LoVo (cell line): ENCODE data around the gene TCF25.

ENCODE experiments used
- DNase-seq: peaks from one replicate; pipeline ENCODE4 v3.0.0-alpha.2; 2016; ENCODE audit warnings: low spot score

Gene TCF25

DNA sequence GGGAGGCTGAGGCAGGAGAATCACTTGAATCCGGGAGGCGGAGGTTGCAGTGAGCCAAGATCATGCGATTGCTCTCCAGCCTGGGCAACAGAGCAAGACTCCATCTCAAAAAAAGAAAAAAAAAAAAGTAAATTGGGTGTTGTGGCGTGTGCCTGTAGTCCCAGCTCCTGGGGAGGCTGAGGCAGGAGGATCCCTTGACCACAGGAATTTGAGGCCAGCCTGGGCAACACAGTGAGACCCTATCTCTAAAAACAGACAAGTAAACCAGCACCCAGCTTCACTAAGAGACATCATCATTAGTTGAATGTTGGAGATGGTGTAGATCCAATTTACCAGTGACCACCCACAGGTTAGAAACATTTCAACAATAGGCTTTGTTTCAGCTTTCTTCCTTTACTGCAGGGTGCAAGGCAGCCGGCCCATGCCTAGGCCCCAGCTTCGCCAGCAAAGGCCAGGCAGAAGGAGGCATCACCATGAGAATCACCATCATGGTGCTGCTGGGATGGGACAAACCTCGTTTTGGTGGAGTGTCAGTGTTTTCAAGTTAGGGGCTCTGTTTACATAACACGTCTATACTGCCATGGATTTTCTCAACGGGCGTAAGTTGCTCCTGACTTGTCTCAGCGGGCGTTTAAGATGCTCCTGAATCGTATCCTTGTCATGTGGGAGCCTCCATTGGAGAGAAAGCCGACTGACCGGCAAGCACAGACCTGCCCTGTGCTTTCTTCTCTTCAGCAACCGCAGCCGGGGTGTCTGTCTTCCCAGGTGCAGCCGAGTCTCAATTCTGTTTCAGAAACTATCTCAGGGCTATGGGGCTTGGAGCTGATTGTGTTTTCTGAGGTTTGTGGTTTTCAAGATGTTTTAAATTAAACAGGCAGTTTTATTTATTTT lies 7.3 kb downstream of the TCF25 start:
- no peak for DNase-seq

DNA sequence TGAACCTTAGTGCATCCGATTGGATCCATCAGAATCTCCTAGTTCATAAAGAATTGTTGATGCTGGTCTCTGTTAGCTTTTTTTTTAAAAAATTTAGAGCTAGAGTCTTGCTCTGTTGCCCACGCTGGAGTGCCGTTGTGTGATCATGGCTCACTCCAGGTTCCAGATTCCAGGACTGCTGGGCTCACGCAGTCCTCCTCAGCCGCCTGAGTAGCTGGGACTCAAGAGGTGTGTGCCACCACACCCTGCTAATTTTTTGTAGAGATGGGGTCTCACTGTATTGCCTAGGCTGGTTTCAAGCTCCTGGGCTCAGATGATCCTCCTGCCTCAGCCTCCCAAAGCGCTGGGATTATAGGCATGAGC lies 8.0 kb downstream of the TCF25 start:
- DNase-seq: no peak

DNA sequence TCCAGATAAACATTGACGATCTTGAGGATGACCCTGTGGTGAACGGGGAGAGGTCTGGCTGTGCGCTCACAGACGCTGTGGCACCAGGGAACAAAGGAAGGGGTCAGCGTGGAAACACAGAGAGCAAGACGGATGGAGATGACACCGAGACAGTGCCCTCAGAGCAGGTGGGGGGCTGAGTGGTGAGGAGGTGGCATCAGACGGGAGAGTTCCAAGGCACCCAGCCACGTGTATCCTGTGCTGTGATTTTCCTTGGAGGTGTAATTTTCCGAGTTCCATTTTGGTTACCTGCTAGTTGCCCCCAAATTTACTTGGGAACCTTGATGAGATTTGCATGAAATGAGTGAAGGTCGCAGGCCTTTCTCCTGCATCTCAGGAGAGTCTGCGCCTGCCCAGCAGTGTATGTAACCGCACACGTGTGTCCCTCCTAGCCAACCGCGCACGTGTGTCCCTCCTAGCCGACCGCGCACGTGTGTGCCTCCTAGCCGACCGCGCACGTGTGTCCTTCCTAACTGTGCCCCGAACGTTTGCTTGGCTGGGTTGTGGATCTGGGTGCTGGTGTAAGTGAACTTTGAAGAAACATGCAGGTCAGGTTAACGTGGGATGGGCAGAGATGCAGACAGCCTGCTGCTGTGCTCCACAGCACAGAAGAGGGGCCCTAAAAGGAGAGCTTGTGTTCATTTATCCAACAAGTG lies 10.1 kb downstream of the TCF25 start:
- DNase-seq: no peak

DNA sequence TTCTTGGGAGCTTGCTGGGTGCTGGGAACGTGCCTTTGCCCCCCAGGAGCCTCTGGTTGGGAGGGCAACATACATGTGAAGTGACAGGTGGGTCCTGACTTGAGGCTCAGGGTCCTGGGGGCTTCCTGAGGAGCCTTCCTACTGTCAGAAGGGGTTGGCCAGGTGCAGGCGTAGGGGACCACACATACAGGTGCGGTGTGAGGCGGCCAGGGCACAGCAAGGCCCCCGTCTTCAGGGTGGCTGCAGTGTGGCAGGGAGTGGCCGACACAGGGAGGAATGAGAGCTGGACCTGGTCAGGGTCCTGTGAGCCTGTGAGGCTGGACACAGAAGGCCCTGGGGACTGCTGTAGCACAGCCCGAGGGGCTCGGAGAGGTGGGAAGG lies 10.6 kb downstream of the TCF25 start:
- no peak for DNase-seq

DNA sequence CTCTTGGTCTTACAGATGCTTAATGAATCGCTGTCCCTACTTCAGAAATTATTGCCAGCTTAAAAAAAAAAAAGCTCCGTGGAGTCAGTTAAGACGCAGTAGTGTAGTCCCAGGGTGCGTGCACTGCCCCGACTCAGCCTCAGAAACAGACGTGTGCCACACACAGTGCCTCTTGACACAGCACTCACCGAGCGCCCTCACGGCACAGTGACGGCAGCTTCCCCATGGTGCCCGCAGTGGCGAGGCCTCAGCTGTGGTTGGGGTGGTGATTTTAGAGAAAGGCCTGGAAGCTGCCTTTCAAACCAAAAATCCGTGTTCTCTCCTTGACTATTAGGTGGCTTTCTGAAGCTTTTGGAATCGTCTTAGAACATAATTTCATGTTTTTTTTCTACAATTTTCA lies 13.9 kb downstream of the TCF25 start:
- DNase-seq: no peak

DNA sequence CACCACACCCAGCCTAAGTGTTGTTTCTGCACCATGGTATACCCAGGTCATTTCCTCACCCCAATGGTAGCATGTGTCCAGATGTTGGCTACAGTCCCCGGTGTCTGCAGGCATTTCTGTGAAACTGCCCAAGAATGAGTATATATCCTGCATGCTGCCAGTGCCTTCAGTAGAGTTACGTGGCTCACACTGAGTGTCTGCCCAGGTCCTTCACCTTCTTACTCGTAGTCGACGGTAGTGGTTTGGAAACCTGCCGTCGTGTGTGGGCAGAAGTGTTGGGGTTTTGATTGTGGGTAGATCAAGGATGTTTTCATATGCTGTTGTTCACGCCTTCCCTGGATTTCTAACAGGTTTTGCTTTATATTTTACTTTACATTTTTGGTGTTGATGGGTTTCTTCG lies 16.8 kb downstream of the TCF25 start:
- DNase-seq: no peak

DNA sequence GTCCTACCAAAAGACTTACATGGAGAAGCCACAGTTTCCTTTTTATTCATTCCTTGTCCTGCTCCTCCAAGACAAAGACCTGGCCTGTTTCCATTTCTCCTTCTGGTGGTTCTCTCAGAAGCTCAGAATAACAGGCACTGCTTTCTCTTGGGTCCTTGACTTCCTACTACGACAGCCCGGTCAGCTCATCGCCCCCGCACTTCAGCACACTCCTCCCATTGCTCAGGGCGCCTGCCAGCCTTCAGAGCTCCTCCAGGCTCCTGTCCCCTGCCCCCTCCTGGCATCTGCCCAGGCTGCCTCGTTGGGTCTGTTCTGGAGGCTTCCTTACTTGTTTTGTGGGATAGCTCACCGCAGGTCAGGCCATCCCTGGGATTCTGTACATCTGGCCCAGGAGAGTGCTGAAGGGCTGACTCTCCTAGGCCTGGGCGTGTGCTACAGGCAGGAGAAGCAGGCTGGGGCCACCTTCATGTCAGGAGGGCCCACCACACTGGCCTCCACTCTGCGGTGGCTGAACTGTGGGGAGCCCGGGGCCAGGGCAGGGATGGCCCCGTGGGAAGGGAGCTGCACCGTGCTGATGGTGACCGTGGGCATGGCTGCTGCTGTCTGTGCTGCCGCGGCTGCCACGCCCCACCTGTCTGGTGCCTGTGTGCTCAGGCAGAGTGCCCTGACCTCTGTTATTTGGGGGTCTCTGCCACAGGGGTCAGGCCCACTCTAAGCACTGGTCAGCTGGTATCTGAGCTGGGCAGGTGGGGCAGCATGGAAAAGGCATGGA lies 17.7 kb downstream of the TCF25 start:
- no peak for DNase-seq

DNA sequence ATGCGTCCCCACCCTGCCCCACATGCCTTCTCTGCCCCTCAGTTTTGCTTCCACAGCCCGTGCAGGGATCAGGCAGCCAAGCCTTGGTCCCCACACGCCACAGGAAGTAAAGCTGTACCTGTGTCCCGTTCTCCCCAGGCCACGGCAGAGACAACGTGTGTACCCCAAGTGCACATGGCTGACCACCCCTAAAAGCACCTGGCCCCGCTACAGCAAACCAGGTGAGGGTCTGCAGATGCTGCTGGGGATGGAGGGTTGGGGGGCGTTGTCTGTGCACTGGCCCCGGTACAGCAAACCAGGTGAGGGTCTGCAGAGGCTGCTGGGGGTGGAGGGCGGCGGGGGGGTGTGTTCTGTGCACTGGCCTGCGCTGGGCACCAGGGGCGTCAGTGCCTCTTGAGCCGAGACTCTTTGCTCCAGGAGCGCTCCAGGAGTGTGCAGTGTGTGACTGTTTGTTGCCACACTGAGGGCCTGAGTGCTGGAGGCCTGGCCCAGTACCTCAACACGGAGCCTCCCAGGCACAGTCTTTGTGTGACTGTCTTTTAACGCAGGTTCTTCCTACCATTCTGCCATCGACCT lies 18.8 kb downstream of the TCF25 start:
- DNase-seq: no peak

DNA sequence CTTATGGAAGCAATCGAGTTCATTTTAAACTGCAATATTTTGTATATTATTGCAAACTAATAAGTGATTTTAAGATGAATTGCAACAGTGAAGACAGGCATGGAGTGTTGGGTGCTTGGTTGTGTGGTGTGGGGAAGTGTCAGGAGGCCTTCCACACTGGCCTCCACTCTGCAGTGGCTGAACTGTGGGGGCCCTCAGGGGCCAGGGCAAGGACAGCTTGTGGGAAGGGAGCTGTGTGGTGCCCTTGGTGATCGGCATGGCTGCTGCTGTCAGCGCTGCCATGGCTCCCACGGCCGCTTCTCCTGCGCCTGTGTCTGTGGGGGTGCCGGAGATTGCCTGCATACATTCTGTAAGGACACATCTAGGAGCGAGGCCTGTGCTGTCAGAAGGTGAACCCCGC lies 19.2 kb downstream of the TCF25 start:
- no peak for DNase-seq

DNA sequence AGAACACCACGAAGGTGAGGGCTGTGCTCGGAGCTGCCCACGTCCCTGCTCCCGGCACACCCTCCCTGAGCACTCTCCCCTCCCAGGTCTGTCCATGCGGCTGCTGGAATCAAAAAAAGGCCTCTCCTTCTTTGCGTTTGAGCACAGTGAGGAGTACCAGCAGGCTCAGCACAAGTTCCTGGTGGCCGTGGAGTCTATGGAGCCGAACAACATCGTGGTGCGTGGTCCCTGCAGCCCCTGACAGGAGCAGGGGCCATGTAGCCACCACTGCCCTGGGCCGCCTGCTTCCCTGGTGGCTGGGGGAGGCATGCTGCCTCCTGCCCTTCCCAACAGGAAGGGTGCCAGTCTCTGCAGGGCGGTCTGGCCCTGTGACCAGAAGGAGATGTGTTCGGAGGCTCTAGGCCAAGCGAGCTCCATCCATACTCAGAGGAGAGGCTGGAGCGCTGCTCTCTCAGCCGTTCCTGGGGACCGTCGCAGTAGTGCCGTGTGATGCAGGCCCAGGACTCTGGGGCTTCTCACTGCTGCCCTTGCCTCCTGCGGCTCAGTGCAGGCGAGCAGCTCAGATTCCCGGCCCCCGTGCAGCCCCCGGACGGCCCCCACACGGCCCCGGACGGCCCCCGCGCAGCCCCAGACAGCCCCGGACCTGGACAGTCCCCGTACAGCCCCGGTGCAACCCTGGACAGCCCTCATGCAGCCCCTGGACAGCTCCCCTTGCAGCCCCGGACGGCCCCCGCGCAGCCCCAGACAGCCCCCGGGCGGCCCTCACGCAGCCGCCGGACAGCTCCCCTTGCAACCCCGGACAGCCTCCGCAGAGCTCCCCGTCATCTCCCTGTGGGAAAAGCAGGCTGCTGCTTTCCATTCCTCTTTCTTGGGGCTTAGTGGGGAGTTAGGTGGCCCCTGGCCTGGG lies 20.5 kb downstream of the TCF25 start:
- DNase-seq: no peak

DNA sequence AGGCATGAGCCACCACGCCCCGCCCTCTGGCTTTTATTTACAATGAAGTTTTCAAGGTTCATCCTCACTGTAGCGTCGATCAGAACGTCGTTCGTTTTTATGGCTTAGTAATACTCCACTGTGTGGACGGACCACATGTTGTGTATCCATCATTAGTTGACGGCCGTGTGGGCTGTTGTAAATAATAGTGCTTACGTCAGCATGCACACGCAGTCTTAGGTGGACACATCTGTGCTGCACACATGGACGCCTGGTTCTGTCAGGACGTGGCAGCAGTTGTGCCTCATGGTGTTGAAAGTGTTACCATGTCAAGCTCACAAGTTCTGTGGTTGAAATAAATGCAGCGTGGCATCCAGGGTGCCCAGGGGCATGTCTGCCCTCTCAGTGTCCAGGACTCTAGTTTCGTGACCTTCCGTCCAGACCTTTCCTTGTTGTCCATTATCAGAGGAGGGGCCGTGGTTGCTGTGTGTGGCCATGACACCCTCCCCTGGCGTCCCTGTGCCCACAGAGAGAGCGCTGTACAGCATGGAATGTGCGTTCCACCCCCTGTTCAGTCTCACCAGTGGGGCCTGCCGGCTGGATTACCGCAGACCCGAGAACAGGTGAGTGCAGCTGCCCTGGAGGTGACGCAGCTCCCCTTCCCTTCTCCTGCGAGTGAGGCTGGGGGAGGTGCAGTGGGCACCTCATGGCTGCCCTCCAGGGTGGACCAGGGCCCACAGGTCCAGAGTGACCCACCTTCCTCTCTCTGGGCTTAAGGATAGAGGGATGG lies 22.3 kb downstream of the TCF25 start:
- no peak for DNase-seq

DNA sequence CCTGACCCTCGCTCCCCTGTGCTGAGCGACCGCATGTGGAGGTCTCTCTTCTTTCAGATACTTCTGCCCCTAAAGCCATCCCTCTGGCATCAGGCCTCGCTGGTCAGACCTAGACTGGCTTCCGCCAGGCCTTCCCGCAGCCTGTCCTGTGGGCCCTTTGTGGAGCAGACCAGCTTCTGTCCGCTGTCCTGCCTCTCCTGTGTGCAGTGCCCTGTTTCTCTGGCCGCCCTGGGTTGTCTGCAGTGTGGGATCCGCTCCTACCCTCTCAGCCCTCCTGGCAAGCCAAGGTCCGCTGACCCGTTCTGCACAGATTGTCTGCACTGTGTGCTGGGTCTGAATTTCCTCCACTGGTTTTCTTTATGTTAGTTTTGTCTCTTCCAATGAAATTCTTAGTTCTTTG lies 23.8 kb downstream of the TCF25 start:
- no peak for DNase-seq

DNA sequence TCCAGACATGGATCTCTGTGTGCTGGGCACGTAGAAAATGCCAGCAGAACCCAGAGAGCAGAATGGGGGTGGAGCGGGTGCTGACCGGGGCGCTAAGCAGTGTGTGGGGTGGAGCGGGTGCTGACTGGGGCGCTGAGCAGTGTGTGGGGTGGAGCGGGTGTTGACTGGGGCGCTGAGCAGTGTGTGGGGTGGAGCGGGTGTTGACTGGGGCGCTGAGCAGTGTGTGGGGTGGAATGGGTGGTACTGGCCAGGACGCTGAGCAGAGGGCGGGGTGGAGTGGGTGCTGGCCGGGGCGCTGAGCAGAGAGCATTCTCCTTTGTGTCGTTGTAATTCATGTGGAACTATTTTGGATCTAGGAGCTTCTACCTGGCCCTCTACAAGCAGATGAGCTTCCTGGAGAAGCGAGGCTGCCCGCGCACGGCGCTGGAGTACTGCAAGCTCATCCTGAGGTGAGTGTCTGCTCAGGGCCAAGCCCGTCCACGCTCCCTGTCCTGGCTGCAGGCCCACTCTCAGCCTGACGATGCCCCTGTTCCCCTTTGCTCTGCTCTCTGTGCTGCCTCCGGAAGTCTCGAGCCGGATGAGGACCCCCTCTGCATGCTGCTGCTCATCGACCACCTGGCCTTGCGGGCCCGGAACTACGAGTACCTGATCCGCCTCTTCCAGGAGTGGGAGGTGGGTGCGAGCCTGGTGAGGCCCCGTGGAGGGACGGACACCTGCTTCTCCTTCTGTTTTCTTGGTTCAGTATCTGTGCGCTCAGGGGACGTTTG lies 25.0 kb downstream of the TCF25 start:
- no peak for DNase-seq

DNA sequence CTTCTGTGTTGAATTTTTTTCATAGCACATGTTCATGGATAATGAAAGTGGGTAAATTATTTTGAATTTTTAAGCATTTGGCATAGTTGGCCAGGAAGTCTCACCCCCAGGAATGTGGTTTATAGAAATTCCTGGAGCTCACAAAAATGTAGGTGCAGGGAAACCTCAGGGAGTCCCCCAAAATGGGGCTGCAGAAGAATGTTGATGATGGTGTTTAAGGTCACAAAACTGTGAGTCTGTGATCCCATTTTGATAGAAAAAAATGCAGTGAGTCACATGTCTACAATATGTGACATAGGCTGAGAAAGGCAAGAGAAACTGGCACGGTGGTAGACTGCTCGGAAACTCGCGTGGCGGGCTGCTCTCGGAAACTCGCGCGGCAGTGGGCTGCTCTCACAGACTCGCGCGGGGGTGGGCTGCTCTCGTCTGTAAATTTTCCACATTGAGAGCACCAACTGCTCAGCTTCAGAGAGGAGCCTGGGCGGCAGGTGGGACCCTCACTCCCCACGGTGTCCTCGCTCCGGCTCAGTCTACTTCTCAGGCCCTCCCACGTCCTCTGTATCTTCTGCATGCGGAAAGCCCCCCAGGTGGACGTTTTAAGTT lies 26.6 kb downstream of the TCF25 start:
- DNase-seq: no peak

DNA sequence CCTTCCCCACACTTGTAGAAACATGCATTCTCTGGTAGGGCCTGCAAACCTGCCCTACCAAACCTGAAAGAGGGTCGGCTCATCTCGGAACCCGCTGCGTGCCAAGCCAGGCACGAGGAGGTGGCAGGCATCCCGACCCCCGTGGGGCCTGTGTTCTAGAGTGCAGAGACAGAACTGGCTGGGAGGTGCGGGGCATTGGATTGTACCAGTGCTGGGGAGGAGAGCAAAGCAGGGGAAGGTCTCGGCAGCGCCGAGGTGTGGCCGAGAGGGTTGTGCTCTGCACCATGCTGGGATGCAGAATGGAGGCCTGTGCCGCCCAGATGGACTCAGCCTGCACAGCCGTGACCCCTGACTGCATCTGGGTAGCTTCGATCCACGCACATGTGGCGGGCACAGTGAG lies 27.5 kb downstream of the TCF25 start:
- no peak for DNase-seq

DNA sequence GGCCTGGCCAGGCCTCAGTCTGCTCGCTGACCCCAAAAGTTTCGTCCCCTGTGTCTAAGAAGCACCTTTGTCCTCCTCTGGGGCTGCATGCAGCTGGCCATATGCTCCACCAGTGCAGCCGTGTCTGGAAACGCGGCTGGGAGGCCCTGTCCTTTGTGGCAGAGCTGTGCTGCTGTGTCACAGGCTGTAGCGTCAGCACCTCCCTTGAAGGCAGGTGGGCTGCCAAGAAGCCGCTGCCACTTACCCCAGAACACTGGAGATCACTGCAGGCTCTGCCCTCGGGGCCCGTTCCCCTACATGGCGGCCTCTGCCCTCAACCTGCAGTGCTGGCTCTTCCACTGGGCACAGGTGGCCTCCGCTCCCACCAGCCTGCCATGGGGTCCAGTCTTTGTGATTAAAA lies 29.6 kb downstream of the TCF25 start:
- DNase-seq: no peak

DNA sequence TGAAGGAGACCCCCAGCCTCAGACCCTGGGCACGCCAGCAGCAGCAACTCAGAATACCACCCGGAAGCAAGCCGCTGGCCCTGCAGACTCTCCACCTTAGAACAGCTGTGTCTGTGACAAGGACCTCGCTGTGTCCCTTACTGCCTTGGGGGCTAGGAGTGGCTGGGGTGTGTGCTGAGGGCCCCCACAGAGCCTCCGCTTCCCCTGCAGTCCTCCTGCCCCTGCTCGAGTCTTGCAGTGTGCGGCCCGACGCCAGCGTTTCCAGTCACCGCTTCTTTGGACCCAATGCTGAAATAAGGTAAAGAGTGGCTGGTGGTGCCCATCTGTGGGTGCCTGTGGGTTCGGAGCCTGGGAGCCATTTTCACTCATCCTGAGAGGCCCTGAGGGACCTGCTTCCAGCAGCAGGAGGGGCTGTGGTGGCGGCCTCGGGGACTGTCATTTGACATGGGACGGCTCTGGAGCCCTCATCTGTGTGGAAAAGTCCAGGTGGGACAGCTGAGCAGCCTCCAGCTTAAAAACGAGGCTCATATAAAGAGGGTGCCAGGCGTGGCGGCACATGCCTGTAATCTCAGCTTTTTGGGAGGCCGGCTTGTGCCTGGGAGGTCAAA lies 30.6 kb downstream of the TCF25 start:
- DNase-seq: no peak

DNA sequence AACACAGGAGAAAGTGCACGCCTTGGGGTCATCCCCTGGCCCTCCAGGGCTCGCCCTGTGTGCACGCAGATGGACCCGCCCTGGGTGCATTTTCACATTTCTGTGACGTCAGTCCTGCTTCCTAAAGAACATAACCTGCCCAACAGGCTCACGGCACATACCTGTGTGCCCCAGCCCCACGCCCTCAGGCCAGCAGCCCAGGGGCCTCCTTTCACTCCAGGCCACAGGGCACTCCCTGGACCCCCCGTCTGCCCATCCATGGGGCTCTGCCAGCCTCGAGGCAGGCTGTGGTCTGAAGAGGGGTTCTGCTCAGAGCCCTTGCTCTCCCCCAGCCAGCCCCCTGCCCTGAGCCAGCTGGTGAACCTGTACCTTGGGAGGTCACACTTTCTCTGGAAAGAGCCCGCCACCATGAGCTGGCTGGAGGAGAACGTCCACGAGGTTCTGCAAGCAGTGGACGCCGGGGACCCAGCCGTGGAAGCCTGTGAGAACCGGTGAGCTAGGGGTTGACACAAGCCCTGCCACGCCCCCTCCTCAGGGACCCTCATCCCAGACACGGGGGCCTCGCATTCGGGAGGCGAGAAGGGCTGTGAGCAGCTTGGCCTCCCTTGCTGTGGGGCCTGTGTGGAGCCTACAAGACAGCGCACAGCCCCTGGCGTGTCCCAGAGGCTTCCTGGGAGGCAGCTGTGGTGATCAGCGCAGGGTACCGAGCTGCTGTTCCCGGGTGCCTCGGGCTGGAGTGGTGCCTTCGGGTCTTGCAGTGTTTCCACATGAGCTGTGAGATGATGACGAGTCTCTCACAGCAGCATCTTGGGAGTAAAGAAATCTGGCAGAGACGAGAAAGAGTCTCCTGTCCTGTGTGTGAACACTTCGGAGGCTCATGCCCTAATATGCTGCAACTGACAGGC lies 31.5 kb downstream of the TCF25 start:
- DNase-seq: no peak
